Caco-2 (cell line): ENCODE measurements around the gene HCRT. TPM values are rescaled to one million over a fixed set of nuclear protein-coding genes. Genes with fewer than 3 reads are reported as not detected.

Experiments used
- BruUV-seq: library from RNA; stranded (reverse); fragments of 400-500 nt; replicated peaks from 2 replicates; lab custom pipeline; 2021; lab: Mats Ljungman, UMichigan
- CTCF ChIA-PET: fragments of 300-600 bp; sonication (Branson Sonifier 250); formaldehyde crosslinking; loops from one replicate; lab custom pipeline; 2022; ENCODE audit warnings: antibody characterized with exemption; lab: Charles Lee
- POLR2A ChIA-PET: fragments of 300-600 bp; sonication (Branson Sonifier 250); formaldehyde crosslinking; loops from one replicate; lab custom pipeline; 2022; ENCODE audit warnings: antibody characterized with exemption; lab: Charles Lee
- DNase-seq, 2 experiments: peaks; one replicate each; pipeline versions ENCODE4 v3.0.0 to v3.0.0-alpha.2; 2020 to 2022
- H3K27me3 ChIP-seq: replicated peaks from 2 replicates; pipeline ENCODE4 v1.6.0; 2011; ENCODE audit warnings: low read length; ENCODE audit not compliant: control insufficient read depth, insufficient read depth
- H3K36me3 ChIP-seq: 2 replicates; pipeline ENCODE4 v1.5.1; 2011; ENCODE audit warnings: low read length; ENCODE audit not compliant: control insufficient read depth, insufficient read depth
- H3K4me1 ChIP-seq: fragments of 250-450 bp; sonication (Bioruptor Pico); 2 replicates; pipeline ENCODE4 v1.5.1; 2020; ENCODE audit warnings: mild to moderate bottlenecking
- H3K4me3 ChIP-seq: 2 replicates; pipeline ENCODE4 v1.5.1; 2011; ENCODE audit warnings: low read depth, mild to moderate bottlenecking, control low read depth, low read length
- H3K9me3 ChIP-seq: fragments of 250-450 bp; sonication (Bioruptor Pico); 2 replicates; pipeline ENCODE4 v1.5.1; 2020; ENCODE audit warnings: mild to moderate bottlenecking, moderate library complexity
- H3K27ac Mint-ChIP-seq: one replicate; pipeline ENCODE4 v1.8.0; 2022; ENCODE audit warnings: mixed read lengths; ENCODE audit not compliant: unreplicated experiment
- H3K27me3 Mint-ChIP-seq: one replicate; pipeline ENCODE4 v1.8.0; 2022; ENCODE audit warnings: mixed read lengths; ENCODE audit not compliant: insufficient read depth, unreplicated experiment
- H3K36me3 Mint-ChIP-seq: one replicate; pipeline ENCODE4 v1.8.0; 2022; ENCODE audit warnings: mild to moderate bottlenecking, mixed read lengths; ENCODE audit not compliant: insufficient read depth, unreplicated experiment
- H3K4me1 Mint-ChIP-seq: one replicate; pipeline ENCODE4 v1.8.0; 2022; ENCODE audit warnings: low read depth, mixed read lengths; ENCODE audit not compliant: unreplicated experiment
- H3K4me3 Mint-ChIP-seq: one replicate; pipeline ENCODE4 v1.8.0; 2022; ENCODE audit warnings: mild to moderate bottlenecking, moderate library complexity, mixed read lengths; ENCODE audit not compliant: unreplicated experiment
- H3K9me3 Mint-ChIP-seq: one replicate; pipeline ENCODE4 v1.8.0; 2022; ENCODE audit warnings: mixed read lengths; ENCODE audit not compliant: unreplicated experiment
- intact Hi-C: fragments of 100-400 bp; cut with micrococcal nuclease; formaldehyde crosslinking; loops from one replicate; pipeline ENCODE4 v1.10.0; 2022; ENCODE audit not compliant: unreplicated experiment
- total RNA-seq: library from RNA; stranded (reverse); gene quantifications from 2 replicates; pipeline ENCODE4 v1.2.3, GENCODE V29; 2022
- TF ChIP-seq, protein P1 (sequence below), 2 experiments: fragments of 200-600 bp in 1 of 2; IDR thresholded peaks; 1 replicate in 1 of 2; 2 replicates in 1 of 2; pipeline versions ENCODE4 v1.5.1 to v1.8.0; 2011 to 2022; ENCODE audit warnings: antibody characterized with exemption in 1 of 2, control low read depth in 1 of 2, inconsistent platforms in 1 of 2, low read depth in 1 of 2, low read length in 1 of 2, mild to moderate bottlenecking in 1 of 2, moderate library complexity in 1 of 2; ENCODE audit not compliant: insufficient read depth in 1 of 2, severe bottlenecking in 1 of 2, unreplicated experiment in 1 of 2

Gene HCRT
- total RNA-seq, 1 experiment from 2014 or later: not detected

DNA sequence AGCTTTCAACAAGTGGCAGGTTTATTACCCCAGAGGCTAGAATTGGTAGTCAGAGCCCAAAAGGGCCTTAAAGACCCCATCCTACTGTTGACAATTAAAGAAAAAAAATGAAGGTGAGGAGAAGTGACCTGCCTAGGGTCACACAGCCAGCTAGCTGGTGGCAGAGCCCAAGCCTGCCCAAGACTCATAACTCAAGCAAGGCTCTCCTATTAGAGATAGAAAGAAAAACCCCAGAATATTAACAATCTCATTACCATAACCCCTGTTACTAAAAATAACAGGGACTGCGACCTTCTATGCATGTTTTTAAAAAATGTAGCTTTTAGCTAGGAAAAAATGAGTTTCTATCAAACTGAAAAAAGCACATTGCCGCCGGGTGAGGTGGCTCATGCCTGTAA lies 48.6 kb downstream of the HCRT start:
- intact Hi-C loops: no loop called here
- Mint-ChIP-seq H3K4me3 (no peak overlapping the region), H3K27ac (no peak overlapping the region), H3K36me3 (peaks cover 31% of the 10 kb centered on the region), H3K27me3 (no peaks in the 10 kb centered on the region), H3K9me3 (no peaks in the 10 kb centered on the region), H3K4me1 (peaks cover 6% of the 10 kb centered on the region)
- no peak for DNase-seq
- H3K4me3 ChIP-seq: no peak overlapping the region
- peaks cover 13% of the 10 kb centered on the region for H3K4me1 ChIP-seq
- BruUV-seq: no TSS peak
- no peaks in the 10 kb centered on the region for H3K9me3 ChIP-seq
- TF ChIP-seq, protein P1, sequence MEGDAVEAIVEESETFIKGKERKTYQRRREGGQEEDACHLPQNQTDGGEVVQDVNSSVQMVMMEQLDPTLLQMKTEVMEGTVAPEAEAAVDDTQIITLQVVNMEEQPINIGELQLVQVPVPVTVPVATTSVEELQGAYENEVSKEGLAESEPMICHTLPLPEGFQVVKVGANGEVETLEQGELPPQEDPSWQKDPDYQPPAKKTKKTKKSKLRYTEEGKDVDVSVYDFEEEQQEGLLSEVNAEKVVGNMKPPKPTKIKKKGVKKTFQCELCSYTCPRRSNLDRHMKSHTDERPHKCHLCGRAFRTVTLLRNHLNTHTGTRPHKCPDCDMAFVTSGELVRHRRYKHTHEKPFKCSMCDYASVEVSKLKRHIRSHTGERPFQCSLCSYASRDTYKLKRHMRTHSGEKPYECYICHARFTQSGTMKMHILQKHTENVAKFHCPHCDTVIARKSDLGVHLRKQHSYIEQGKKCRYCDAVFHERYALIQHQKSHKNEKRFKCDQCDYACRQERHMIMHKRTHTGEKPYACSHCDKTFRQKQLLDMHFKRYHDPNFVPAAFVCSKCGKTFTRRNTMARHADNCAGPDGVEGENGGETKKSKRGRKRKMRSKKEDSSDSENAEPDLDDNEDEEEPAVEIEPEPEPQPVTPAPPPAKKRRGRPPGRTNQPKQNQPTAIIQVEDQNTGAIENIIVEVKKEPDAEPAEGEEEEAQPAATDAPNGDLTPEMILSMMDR (IDR thresholded peaks at IDR 0.05; ENCODE audit: insufficient read depth in 1 of 2, low read depth in 1 of 2, low read length in 1 of 2, severe bottlenecking in 1 of 2, unreplicated experiment in 1 of 2): no peak
- no peaks in the 10 kb centered on the region for H3K27me3 ChIP-seq
- H3K36me3 ChIP-seq: no peaks in the 10 kb centered on the region; the same call in 1 of the 2 replicates
- ChIA-PET POLR2A (interaction anchor here (0.6 kb wide), 1 partner anchor 114 kb away, joined by 3 read pairs; no protein-coding TSS in a partner anchor), CTCF (interaction anchor here (0.5 kb wide), 1 partner anchor 18 kb away, joined by 5 read pairs; no protein-coding TSS in a partner anchor)

DNA sequence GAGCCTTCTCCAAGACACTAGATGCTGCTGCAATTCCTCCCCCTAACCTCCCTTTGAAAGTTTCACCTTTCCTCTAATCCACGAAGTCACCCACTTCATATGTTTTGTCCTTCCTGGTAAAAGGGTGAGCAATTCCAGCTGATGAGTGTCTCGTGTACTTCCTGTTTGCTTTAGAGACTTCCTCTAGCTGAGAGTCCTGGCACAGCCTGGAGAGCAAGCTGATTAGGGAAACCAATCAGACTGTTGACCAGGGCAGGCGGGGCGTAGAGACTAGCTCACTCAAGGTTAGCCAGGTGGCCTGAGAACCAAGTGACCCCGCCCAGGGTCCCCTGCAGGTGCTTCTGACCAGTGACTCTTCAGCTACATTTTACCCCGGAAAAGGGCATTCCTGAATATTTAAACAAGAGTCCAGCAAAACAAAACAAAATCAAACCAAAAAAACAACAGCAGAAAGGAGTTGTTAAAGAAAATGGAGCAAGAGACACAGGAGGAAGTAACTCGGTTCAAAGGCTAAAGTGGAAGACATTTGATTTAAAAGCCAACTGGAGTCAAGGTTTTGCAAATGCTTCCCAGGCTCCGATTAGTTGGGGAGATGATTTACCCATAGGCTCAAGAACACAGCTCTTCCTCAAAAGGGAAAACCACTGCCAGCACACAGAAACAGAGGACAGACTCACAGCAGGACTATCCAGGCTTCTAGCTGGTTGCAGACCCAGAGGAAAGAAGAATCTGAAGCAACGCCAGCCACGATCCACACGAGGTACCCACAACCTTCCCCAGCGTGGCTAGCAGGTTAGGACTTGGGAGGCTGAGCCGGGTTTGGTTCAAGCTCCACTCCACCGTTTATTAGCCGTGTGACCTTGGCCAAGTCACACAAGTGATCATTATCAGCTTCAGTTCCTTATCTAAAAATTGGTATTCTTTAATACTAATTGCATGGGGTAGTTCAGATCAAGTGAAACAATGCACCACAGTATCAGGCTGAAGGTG lies 49.3 kb downstream of the HCRT start:
- peaks cover 6% of the 10 kb centered on the region for H3K4me1 Mint-ChIP-seq
- no peaks in the 10 kb centered on the region for H3K27me3 Mint-ChIP-seq
- ChIA-PET CTCF (interaction anchor here (0.5 to 1.1 kb wide), 3 partner anchors 18 to 271 kb away, joined by 4 to 8 read pairs (median 5); partner anchors contain the start of gene KCNH4), POLR2A (interaction anchor here (0.6 to 1.3 kb wide), 4 partner anchors 15 to 547 kb away, joined by 3 to 5 read pairs (median 3); partner anchors contain the start of gene KAT2A)
- peaks cover 35% of the 10 kb centered on the region for H3K36me3 Mint-ChIP-seq
- H3K4me1 ChIP-seq: peaks cover 13% of the 10 kb centered on the region
- H3K9me3 ChIP-seq: no peaks in the 10 kb centered on the region
- H3K9me3 Mint-ChIP-seq: no peaks in the 10 kb centered on the region
- H3K4me3 Mint-ChIP-seq: no peak overlapping the region
- BruUV-seq: no TSS peak
- intact Hi-C loops: no loop called here
- no peaks in the 10 kb centered on the region for H3K27me3 ChIP-seq
- TF ChIP-seq, protein P1 (IDR thresholded peaks at IDR 0.05; ENCODE audit: insufficient read depth in 1 of 2, low read depth in 1 of 2, low read length in 1 of 2, severe bottlenecking in 1 of 2, unreplicated experiment in 1 of 2): no peak
- no peak overlapping the region for H3K4me3 ChIP-seq
- H3K27ac Mint-ChIP-seq: peak overlapping the region; percentile 64
- peak; percentile 60 to 80 for DNase-seq
- H3K36me3 ChIP-seq: no peaks in the 10 kb centered on the region

DNA sequence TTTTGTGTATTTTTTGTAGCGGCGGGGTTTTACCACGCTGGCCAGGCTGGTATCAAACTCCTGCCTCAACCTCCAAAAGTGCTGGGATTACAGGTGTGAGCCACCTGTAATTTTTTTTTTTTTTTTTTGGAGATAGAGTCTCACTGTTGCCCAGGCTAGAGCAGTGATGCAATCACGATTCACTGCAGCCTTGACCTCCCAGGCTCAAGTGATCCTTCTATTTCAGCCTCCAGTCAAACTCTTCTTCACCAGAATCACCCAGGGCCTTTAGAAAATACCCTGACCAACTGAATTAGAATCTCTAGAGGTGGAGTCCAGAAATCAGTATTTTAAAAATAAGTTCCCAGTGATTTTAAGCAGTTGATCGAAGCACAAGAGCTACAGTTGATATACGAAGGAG lies 50.1 kb downstream of the HCRT start:
- H3K27me3 ChIP-seq: no peaks in the 10 kb centered on the region
- DNase-seq: no peak
- no peaks in the 10 kb centered on the region for H3K27me3 Mint-ChIP-seq
- H3K9me3 Mint-ChIP-seq: no peaks in the 10 kb centered on the region
- peaks cover 13% of the 10 kb centered on the region for H3K4me1 ChIP-seq
- POLR2A ChIA-PET: interaction anchor here (0.6 to 1.3 kb wide), 3 partner anchors 14 to 548 kb away, joined by 3 to 5 read pairs (median 3); partner anchors contain the start of gene KAT2A
- H3K36me3 Mint-ChIP-seq: peaks cover 43% of the 10 kb centered on the region
- intact Hi-C loops: no loop called here
- no peak overlapping the region for H3K4me3 Mint-ChIP-seq
- CTCF ChIA-PET: interaction anchor here (0.5 to 1.1 kb wide), 2 partner anchors 46 to 272 kb away, joined by 4 to 8 read pairs; partner anchors contain the start of gene KCNH4
- BruUV-seq: no TSS peak
- H3K4me1 Mint-ChIP-seq: peaks cover 6% of the 10 kb centered on the region
- H3K36me3 ChIP-seq: peaks cover under 1% of the 10 kb centered on the region; the same call in 1 of the 2 replicates
- TF ChIP-seq, protein P1 (IDR thresholded peaks at IDR 0.05; ENCODE audit: insufficient read depth in 1 of 2, low read depth in 1 of 2, low read length in 1 of 2, severe bottlenecking in 1 of 2, unreplicated experiment in 1 of 2): no peak
- no peak overlapping the region for H3K27ac Mint-ChIP-seq
- H3K9me3 ChIP-seq: no peaks in the 10 kb centered on the region
- H3K4me3 ChIP-seq: no peak overlapping the region
